Esophagus muscularis mucosa (tissue), 4 donors: ENCODE data around the gene CTTNBP2. TPM values are rescaled to one million over a fixed set of nuclear protein-coding genes. Genes with fewer than 3 reads are reported as not detected.

Experiments
- DNase-seq: peaks from one replicate; pipeline ENCODE4 v3.0.0-alpha.2; 2017; ENCODE audit errors: extremely low spot score
- H3K27ac ChIP-seq, 4 donors: fragments of 200-600 bp; sonication (generic); replicated peaks in 1 of 4; 1 replicate in 3 of 4; 2 replicates in 1 of 4; pipeline ENCODE4 v1.5.1; 2016 to 2019; ENCODE audit warnings: mild to moderate bottlenecking in 1 of 4
- H3K27me3 ChIP-seq, 4 donors: fragments of 200-600 bp; sonication (generic); one replicate each; pipeline versions ENCODE4 v1.5.1 to v1.6.0; 2016 to 2019
- H3K36me3 ChIP-seq, 4 donors: fragments of 200-600 bp; sonication (generic); one replicate each; pipeline ENCODE4 v1.5.1; 2016 to 2019
- H3K4me1 ChIP-seq, 4 donors: fragments of 200-600 bp; sonication (generic); one replicate each; pipeline ENCODE4 v1.5.1; 2016 to 2019
- H3K4me3 ChIP-seq, 4 donors: fragments of 200-600 bp; sonication (generic); 1 replicate in 2 of 4; 2 replicates in 2 of 4; pipeline ENCODE4 v1.5.1; 2016 to 2019; ENCODE audit warnings: mild to moderate bottlenecking in 4 of 4, moderate library complexity in 1 of 4
- H3K9me3 ChIP-seq, 4 donors: fragments of 200-600 bp; sonication (generic); 1 replicate in 3 of 4; 2 replicates in 1 of 4; pipeline ENCODE4 v1.5.1; 2016 to 2019
- CTCF ChIP-seq, 3 experiments: fragments of 200-600 bp in 2 of 3; fragments of 450-650 bp in 1 of 3; sonication (generic) in 2 of 3; IDR thresholded peaks; one replicate each; pipeline ENCODE4 v1.5.1; 2017 to 2019; ENCODE audit warnings: antibody characterized with exemption in 3 of 3, mild to moderate bottlenecking in 2 of 3, moderate library complexity in 1 of 3
- EP300 ChIP-seq: sonication (generic); formaldehyde crosslinking; IDR thresholded peaks from one replicate; pipeline ENCODE4 v1.6.1; 2017; ENCODE audit warnings: antibody characterized with exemption
- POLR2A ChIP-seq: fragments of 450-650 bp; IDR thresholded peaks from one replicate; pipeline ENCODE4 v1.6.1; 2017; ENCODE audit warnings: antibody characterized with exemption, moderate library complexity, mild to moderate bottlenecking, low read depth
- POLR2AphosphoS5 ChIP-seq, 2 donors: sonication (generic); formaldehyde crosslinking; IDR thresholded peaks; one replicate each; pipeline ENCODE4 v1.6.1; 2017; ENCODE audit warnings: antibody characterized with exemption in 2 of 2
- WGBS: methylation state at CpG from one replicate; pipeline ENCODE4 v1.1.5; 2018; 5-methylcytosine and 5-hydroxymethylcytosine counted together
- intact Hi-C: fragments of 100-400 bp; cut with DNase I; formaldehyde crosslinking; loops from one replicate; pipeline ENCODE4 v1.15.1; 2023
- total RNA-seq, 4 donors: library from RNA; depleted of rRNA; stranded (reverse); fragments of >200 nt; gene quantifications; one replicate each; pipeline versions ENCODE4 v1.1.0 to v1.2.1, GENCODE V29; 2016

CTTNBP2 gene
- total RNA-seq, 4 donors from 2014 or later = 11.6 to 23.7 (median 13.7) TPM

DNA sequence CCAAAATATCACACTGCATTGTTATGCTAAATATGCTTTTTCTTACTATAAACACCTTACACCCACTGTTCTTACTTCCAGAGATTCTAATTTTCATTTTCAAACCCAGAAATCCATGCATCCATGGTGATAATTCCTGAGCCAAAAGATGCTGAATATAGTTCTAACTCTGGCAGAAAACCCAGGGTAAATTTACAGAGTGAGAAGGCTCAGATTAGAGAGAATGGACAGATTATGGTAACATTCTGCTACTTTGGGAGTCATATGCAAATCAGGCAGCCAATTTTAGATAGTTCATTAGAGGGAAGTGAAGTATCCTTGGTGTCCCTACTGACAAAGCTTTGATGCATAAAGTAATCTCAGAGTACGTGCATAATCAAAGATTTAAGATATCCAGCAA is 15.4 kb upstream of the CTTNBP2 start:
- Histone ChIP-seq H3K36me3 (no peaks in the 10 kb centered on the region), H3K27me3 (no peaks in the 10 kb centered on the region), H3K4me3 (no peak overlapping the region), H3K27ac (no peak overlapping the region), H3K4me1 (no peaks in the 10 kb centered on the region), H3K9me3 (no peaks in the 10 kb centered on the region)
- TF ChIP-seq POLR2AphosphoS5 (IDR thresholded peaks at IDR 0.05) = no peak
- intact Hi-C loops = no loop called here
- 77% methylated on average over 1 of the region's 1 CpG for WGBS
- no peak for DNase-seq

DNA sequence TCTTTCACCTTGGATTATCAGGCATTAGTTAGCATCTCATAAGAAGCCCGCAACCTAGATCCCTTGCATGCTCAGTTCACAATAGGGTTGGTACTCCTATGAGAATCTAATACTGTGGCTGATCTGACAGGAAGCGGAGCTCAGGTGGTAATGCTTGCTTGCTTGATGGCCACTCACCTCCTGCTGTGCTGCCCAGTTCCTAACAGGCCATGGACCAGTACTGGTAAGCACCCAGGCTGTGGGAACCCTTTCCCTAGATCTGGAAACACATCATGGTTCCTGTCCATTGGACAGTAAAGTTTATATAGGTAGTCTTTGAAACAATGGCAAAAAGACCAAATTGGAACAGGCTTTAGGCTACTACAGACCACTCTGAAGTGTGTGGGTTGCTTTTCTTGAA is 9.4 kb upstream of the CTTNBP2 start:
- H3K36me3 ChIP-seq = no peaks in the 10 kb centered on the region
- no peaks in the 10 kb centered on the region for H3K4me1 ChIP-seq
- WGBS = 84% methylated on average over 2 of the region's 2 CpGs
- H3K27me3 ChIP-seq = no peaks in the 10 kb centered on the region
- DNase-seq = no peak
- no peaks in the 10 kb centered on the region for H3K9me3 ChIP-seq
- no peak overlapping the region for H3K4me3 ChIP-seq
- H3K27ac ChIP-seq = no peak overlapping the region
- intact Hi-C loops = no loop called here
- no peak for TF ChIP-seq EP300
- no peak for TF ChIP-seq POLR2A
- no peak for TF ChIP-seq CTCF (IDR thresholded peaks at IDR 0.05)
- TF ChIP-seq POLR2AphosphoS5 (IDR thresholded peaks at IDR 0.05) = no peak

DNA sequence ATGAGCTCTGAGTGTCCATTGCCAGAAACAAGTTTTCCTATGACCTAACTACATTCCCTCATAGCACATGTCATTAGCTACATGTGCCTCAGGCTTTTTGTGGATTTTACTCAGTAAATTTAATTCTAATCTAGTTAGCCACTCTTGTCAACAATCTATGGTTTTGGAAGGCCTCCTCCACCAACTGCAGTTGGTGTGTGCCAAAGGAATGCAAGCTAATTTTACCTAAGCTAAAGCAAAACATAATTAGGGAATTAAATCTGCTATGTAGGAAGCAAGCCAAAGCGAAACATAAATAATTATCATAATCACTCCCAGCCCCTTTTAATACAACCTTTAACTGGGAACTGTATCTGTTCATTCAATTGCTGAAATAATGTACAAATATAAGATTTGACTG is 3.5 kb upstream of the CTTNBP2 start:
- no peak for TF ChIP-seq CTCF (IDR thresholded peaks at IDR 0.05)
- no peak for TF ChIP-seq POLR2AphosphoS5 (IDR thresholded peaks at IDR 0.05)
- no peak for TF ChIP-seq EP300
- TF ChIP-seq POLR2A = no peak
- Histone ChIP-seq H3K4me3 (no peak overlapping the region), H3K9me3 (no peaks in the 10 kb centered on the region), H3K27ac (no peak overlapping the region), H3K27me3 (no peaks in the 10 kb centered on the region), H3K36me3 (no peaks in the 10 kb centered on the region), H3K4me1 (peaks cover 7 to 21% (median 17%) of the 10 kb centered on the region in 4 donors)
- intact Hi-C loops = loop anchor here (10.0 kb wide), 1 partner anchor 308 kb away; the partner anchor contains the start of gene LSM8
- no peak for DNase-seq
- 92% methylated on average over 1 of the region's 1 CpG for WGBS

- no peaks in the 10 kb centered on the region for H3K36me3 ChIP-seq
- no peak overlapping the region for H3K4me3 ChIP-seq
- H3K27ac ChIP-seq = no peak overlapping the region
- no peak for TF ChIP-seq POLR2A
- peak in 1 of 3 experiments; percentile 38 for TF ChIP-seq CTCF (IDR thresholded peaks at IDR 0.05)
- intact Hi-C loops = loop anchor here (10.0 kb wide), 1 partner anchor 309 kb away; the partner anchor contains the start of gene LSM8
- H3K27me3 ChIP-seq = no peaks in the 10 kb centered on the region
- no peak for DNase-seq
- H3K9me3 ChIP-seq = no peaks in the 10 kb centered on the region
- H3K4me1 ChIP-seq = peaks cover 7 to 31% (median 28%) of the 10 kb centered on the region in 4 donors
Observed at GRCh38 chr7:117875566-117875965, 2.3 kb upstream of the CTTNBP2 start.

- Histone ChIP-seq H3K27ac (peak overlapping the region; percentile 86 to 89 (median 86)), H3K4me3 (peak overlapping the region in 2 of 4 donors; percentile 73 to 91), H3K27me3 (no peaks in the 10 kb centered on the region), H3K9me3 (no peaks in the 10 kb centered on the region), H3K4me1 (peaks cover 7 to 43% (median 38%) of the 10 kb centered on the region in 4 donors), H3K36me3 (no peaks in the 10 kb centered on the region)
- no peak for DNase-seq
- TF ChIP-seq CTCF (IDR thresholded peaks at IDR 0.05) (no peak), POLR2A (no peak), POLR2AphosphoS5 (IDR thresholded peaks at IDR 0.05) (no peak), EP300 (no peak)
- 53% methylated on average over 7 of the region's 7 CpGs for WGBS
- intact Hi-C loops = loop anchor here (5.0 to 10.0 kb wide), 2 partner anchors 122 to 311 kb away; partner anchors contain the start of gene LSM8
Observed at GRCh38 chr7:117874191-117874700, 1.0 kb upstream of the CTTNBP2 start.
